ENCODE measurements around the gene CYP19A1. TPM values are rescaled to one million over a fixed set of nuclear protein-coding genes. Genes with fewer than 3 reads are reported as not detected.
A peak's percentile ranks its signal among the peaks of the same experiment; 100 is the strongest.

CYP19A1 gene
- total RNA-seq, 3 donors from 2014 or later: 1.0 to 24.9 (median 6.9) TPM

GRCh38 chr15:51170882-51171633, 167.3 kb downstream of the CYP19A1 start:
- no peak for TF ChIP-seq POLR2AphosphoS5 (IDR thresholded peaks at IDR 0.05)
- TF ChIP-seq POLR2A (IDR thresholded peaks at IDR 0.05): no peak
- no peak for TF ChIP-seq CTCF (IDR thresholded peaks at IDR 0.05)
- no peak for DNase-seq (ENCODE audit: low spot score in 2 of 2)
- Histone ChIP-seq H3K9me3 (no peaks in the 10 kb centered on the region), H3K4me3 (no peak overlapping the region), H3K36me3 (no peaks in the 10 kb centered on the region), H3K27ac (peak overlapping the region in 1 of 2 donors; percentile 12), H3K4me1 (no peaks in the 10 kb centered on the region), H3K27me3 (no peaks in the 10 kb centered on the region)
- intact Hi-C loops (cut with DNase I; ENCODE audit: low total_unique reads): no loop called here

GRCh38 chr15:51168700-51169099, 169.7 kb downstream of the CYP19A1 start:
- H3K4me3 ChIP-seq: no peak overlapping the region
- no peaks in the 10 kb centered on the region for H3K36me3 ChIP-seq
- DNase-seq (ENCODE audit: low spot score in 2 of 2): no peak
- no peaks in the 10 kb centered on the region for H3K27me3 ChIP-seq
- no peaks in the 10 kb centered on the region for H3K9me3 ChIP-seq
- intact Hi-C loops (cut with DNase I; ENCODE audit: low total_unique reads): no loop called here
- H3K4me1 ChIP-seq: no peaks in the 10 kb centered on the region
- TF ChIP-seq CTCF (IDR thresholded peaks at IDR 0.05) (no peak), POLR2A (IDR thresholded peaks at IDR 0.05) (no peak), POLR2AphosphoS5 (IDR thresholded peaks at IDR 0.05) (no peak)
- no peak overlapping the region for H3K27ac ChIP-seq

GRCh38 chr15:51163843-51164242, 174.6 kb downstream of the CYP19A1 start:
- H3K9me3 ChIP-seq: no peaks in the 10 kb centered on the region
- no peaks in the 10 kb centered on the region for H3K4me1 ChIP-seq
- no peak for DNase-seq (ENCODE audit: low spot score in 2 of 2)
- TF ChIP-seq POLR2AphosphoS5 (IDR thresholded peaks at IDR 0.05) (no peak), CTCF (IDR thresholded peaks at IDR 0.05) (no peak), POLR2A (IDR thresholded peaks at IDR 0.05) (no peak)
- no peak overlapping the region for H3K4me3 ChIP-seq
- H3K27ac ChIP-seq: no peak overlapping the region
- intact Hi-C loops (cut with DNase I; ENCODE audit: low total_unique reads): no loop called here
- no peaks in the 10 kb centered on the region for H3K27me3 ChIP-seq
- H3K36me3 ChIP-seq: no peaks in the 10 kb centered on the region

GRCh38 chr15:51162865-51163762, 175.3 kb downstream of the CYP19A1 start:
- Histone ChIP-seq H3K27me3 (no peaks in the 10 kb centered on the region), H3K36me3 (no peaks in the 10 kb centered on the region), H3K4me1 (no peaks in the 10 kb centered on the region), H3K4me3 (peak overlapping the region in 2 of 3 donors; percentile 4), H3K9me3 (no peaks in the 10 kb centered on the region), H3K27ac (no peak overlapping the region)
- intact Hi-C loops (cut with DNase I; ENCODE audit: low total_unique reads): no loop called here
- TF ChIP-seq POLR2AphosphoS5 (IDR thresholded peaks at IDR 0.05) (no peak), CTCF (IDR thresholded peaks at IDR 0.05) (peak; percentile 48 to 87 (median 85)), POLR2A (IDR thresholded peaks at IDR 0.05) (no peak)
- peak in 1 of 2 donors; percentile 30 for DNase-seq (ENCODE audit: low spot score in 2 of 2)
